GM18502 (cell line): ENCODE results near the gene STARD3.

ENCODE experiments used
- ATAC-seq: cut with Tn5 transposase; IDR thresholded peaks from one replicate; pipeline ENCODE4 v1.9.1; 2021; ENCODE audit warnings: mild to moderate bottlenecking; ENCODE audit not compliant: unreplicated experiment, poor library complexity

Gene STARD3

DNA sequence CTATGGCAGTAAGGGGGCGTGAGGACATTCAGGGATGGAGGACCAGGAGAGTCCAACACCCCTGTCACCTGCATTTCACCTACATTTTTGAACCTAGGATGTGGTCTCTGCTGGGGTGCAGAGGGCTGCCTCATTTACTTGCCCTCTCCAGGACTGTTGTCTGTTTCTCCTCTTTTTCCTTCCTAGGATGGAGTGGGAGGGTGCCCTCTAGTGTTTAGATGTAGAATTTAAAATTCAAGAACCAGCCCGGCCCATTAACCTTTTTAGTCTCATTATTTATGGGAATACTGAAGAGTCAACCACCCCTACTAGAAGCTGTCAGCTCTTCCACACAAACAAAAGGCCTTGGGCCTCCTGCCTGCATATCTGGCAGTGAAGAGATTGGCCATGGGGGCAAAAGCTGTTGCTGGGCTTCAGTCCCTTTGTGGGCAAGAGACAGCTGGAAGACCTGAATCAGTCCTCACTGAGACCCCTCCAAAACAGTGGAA is 2.5 kb upstream of the STARD3 start:
- ATAC-seq: no peak

DNA sequence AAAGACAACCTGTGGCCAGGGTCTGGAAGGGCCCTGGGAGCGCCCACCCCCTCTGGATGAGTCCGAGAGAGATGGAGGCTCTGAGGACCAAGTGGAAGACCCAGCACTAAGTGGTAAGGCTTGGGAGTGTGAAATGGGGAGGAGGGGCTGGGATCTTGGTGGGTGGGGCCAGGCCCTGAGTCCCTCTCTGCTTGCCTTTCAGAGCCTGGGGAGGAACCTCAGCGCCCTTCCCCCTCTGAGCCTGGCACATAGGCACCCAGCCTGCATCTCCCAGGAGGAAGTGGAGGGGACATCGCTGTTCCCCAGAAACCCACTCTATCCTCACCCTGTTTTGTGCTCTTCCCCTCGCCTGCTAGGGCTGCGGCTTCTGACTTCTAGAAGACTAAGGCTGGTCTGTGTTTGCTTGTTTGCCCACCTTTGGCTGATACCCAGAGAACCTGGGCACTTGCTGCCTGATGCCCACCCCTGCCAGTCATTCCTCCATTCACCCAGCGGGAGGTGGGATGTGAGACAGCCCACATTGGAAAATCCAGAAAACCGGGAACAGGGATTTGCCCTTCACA is 1.2 kb upstream of the STARD3 start:
- ATAC-seq: no peak

GRCh38 chr17:39636587-39636926 is 387 bp upstream of the STARD3 start:
- peak; percentile 10 for ATAC-seq

GRCh38 chr17:39638317-39638716 is 1.4 kb downstream of the STARD3 start:
- no peak for ATAC-seq

GRCh38 chr17:39639043-39639442 is 2.1 kb downstream of the STARD3 start:
- no peak for ATAC-seq

DNA sequence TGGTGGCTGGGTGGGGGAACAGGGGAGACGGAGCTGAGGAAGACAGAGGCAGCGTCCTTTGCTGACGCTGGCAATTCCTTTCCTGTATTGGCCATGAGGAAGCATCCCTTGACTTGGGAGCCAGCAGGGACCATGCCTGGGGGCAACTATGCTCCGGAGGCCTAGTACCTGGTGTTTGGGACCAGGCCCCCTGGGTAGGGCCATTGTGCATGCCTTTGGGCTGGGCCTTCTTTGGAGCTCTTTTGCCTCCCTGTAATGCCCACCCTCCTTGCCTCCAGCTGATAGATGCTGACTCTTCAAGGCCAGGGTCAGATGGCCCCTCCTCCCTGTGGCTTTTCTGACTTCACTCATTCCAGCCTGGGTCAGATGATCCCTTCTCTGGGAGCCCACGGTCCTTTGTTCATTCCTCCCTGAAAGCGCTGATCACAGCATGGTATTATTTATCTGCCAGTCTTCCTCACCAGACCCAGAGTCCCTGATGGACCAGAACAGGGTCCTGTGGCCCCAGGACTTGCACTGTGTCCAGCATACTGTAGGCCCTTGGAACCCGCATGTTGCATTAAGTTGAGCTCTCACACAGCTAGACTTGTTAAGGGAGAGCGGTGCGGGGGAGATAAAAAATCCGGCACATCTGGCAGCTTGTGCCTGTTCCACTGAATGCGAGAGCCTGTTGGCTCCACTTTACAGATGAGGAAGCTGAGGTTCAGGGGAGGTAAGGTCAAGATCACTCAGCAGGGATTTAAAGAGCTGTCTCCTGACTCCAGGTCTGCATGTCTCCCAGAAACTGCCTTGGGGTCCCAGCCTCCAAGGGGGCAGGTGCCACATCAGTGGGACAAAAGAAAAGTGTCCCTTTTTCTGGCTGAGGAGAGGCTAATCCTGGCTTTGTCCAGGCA is 2.9 kb downstream of the STARD3 start:
- no peak for ATAC-seq

GRCh38 chr17:39640591-39641031 is 3.7 kb downstream of the STARD3 start:
- ATAC-seq: no peak

DNA sequence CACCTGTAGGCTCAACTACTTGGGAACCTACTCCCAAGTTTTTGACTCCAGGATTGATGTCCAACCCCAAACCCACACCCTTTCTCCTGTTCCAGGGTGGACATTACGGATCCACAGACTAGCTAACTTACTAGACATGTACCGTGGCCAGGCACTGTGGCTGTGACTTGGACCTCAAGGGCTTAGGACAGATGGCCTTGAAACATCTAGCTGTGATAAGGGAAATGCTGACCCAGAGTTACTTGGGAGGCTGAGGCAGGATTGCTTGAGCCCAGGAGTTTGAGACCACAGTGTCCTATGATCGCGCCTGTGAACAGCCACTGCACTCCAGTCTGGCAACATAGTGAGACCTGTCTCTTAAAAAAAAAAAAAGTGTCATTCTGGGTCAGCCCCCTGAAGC is 4.2 kb downstream of the STARD3 start:
- ATAC-seq: no peak

DNA sequence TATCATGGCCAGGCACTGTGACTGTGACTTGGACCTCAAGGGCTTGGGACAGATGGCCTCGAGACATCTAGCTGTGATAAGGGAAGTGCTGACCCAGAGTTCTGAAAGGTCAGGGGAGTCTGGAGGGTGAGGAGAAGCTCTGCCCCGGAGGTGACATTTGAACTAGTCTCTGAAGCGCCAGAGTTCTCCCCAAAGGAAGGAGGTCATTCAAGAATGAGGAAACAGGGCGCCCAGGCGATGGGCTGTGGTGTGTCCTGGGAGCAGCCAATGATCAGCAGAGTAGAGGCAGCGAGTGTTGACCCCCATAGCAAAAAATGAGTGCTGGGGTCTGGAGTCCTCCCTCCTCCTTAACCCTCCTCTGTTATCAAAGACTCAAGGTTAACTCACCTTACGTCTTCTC is 4.9 kb downstream of the STARD3 start:
- no peak for ATAC-seq

GRCh38 chr17:39642291-39643074 is 5.5 kb downstream of the STARD3 start:
- no peak for ATAC-seq

DNA sequence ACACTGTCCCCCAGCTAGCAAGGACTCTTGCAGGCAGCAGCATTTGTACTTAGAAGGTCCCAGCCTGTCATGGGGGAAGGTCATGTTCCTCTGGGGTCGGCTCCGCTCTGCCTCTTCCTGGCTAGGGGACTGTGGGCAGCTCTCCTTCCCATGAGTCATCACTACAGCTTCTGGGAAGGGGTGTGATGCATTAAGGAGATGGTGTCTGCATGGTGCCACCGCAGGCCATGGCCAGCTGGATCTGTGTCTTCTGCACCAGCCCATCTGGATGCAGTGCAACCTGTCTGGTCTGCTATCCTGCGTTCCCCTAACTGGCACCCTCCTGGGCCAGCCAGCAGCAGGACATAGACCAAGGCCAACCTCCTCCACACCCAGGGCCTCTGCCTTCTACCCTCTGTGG is 6.3 kb downstream of the STARD3 start:
- no peak for ATAC-seq

- ATAC-seq: no peak
Measured at GRCh38 chr17:39647256-39647655, 10.3 kb downstream of the STARD3 start.

DNA sequence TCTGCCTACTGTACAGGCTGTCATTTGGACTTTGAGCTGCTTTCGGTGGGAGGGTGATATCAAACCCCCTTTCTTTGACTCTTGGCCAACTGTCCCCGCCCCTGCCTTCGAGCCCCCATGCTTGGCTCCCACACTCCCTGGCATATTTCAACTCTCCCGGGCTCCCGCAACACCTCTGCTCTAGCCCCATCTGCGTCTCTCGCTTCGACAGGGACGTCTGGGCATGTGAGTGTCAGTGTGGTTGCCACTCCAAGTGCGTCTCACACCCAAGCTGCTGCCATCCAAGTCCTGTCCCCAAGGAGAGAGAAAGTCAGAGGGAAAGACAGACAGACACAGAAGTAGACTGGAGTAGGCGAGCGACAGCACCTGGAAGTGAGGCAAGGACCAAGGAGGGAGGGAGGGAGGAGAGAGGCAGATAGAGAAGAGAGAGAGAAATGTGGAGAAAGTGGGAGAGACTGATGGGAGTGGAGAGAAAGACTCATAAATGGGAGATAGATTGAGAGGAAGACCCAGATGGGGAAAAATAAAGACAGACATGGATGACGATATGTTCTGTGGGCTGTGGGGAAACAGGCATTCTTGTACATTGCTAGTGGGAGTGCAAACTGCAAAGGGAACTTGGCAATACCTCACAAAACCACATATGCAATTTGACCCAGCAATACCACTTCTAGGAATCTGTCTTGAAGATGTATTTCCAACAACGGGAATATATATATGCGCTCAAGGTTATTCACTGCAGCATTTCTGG is 11.8 kb downstream of the STARD3 start:
- ATAC-seq: no peak

- ATAC-seq: no peak
Measured at GRCh38 chr17:39650121-39650579, 13.2 kb downstream of the STARD3 start.

GRCh38 chr17:39651923-39652586 is 15.1 kb downstream of the STARD3 start:
- ATAC-seq: no peak

GRCh38 chr17:39652587-39653315 is 15.8 kb downstream of the STARD3 start:
- ATAC-seq: no peak

- ATAC-seq: no peak
Measured at GRCh38 chr17:39653316-39653661, 16.3 kb downstream of the STARD3 start.

GRCh38 chr17:39653662-39654331 is 16.9 kb downstream of the STARD3 start:
- no peak for ATAC-seq

GRCh38 chr17:39655105-39655504 is 18.2 kb downstream of the STARD3 start:
- no peak for ATAC-seq
